Gastroesophageal sphincter (tissue), 4 donors: ENCODE measurements around the gene KDM5C. TPM values are rescaled to one million over a fixed set of nuclear protein-coding genes. Genes with fewer than 3 reads are reported as not detected.

Source experiments
- ATAC-seq: fragments of 150-250 bp; one replicate; pipeline ENCODE4 v1.9.1; 2016; ENCODE audit warnings: mild to moderate bottlenecking, moderate library complexity
- H3K27ac ChIP-seq, 4 donors: fragments of 200-600 bp; sonication (generic) in 3 of 4; 1 replicate in 3 of 4; 2 replicates in 1 of 4; pipeline ENCODE4 v1.5.1; 2016 to 2019
- H3K27me3 ChIP-seq: fragments of 200-600 bp; sonication (generic); one replicate; pipeline ENCODE4 v1.5.1; 2019
- H3K36me3 ChIP-seq, 2 donors: fragments of 200-600 bp; sonication (generic); one replicate each; pipeline ENCODE4 v1.5.1; 2019; ENCODE audit warnings: control low read depth in 1 of 2
- H3K4me1 ChIP-seq, 3 donors: fragments of 200-600 bp; sonication (generic); 1 replicate in 2 of 3; 2 replicates in 1 of 3; pipeline ENCODE4 v1.5.1; 2016 to 2019; ENCODE audit warnings: control low read depth in 2 of 3
- H3K4me3 ChIP-seq, 2 donors: fragments of 200-600 bp; sonication (generic); one replicate each; pipeline ENCODE4 v1.5.1; 2019; ENCODE audit warnings: mild to moderate bottlenecking in 1 of 2, moderate library complexity in 1 of 2
- H3K9me3 ChIP-seq, 3 donors: fragments of 200-600 bp; sonication (generic); one replicate each; pipeline ENCODE4 v1.5.1; 2017 to 2019; ENCODE audit warnings: control low read depth in 2 of 3
- CTCF ChIP-seq, 4 experiments: fragments of 200-600 bp in 2 of 4; fragments of 450-650 bp in 2 of 4; sonication (generic) in 1 of 4; IDR thresholded peaks; one replicate each; pipeline ENCODE4 v1.5.1; 2017 to 2019; ENCODE audit warnings: antibody characterized with exemption in 4 of 4, mild to moderate bottlenecking in 2 of 4, moderate library complexity in 2 of 4
- EP300 ChIP-seq: sonication (generic); formaldehyde crosslinking; IDR thresholded peaks from one replicate; pipeline ENCODE4 v1.6.1; 2017; ENCODE audit warnings: antibody characterized with exemption, mild to moderate bottlenecking
- POLR2A ChIP-seq, 2 donors: fragments of 450-650 bp; IDR thresholded peaks; one replicate each; pipeline ENCODE4 v1.6.1; 2017; ENCODE audit warnings: antibody characterized with exemption in 2 of 2, mild to moderate bottlenecking in 2 of 2, moderate library complexity in 1 of 2
- POLR2AphosphoS5 ChIP-seq: sonication (generic); formaldehyde crosslinking; IDR thresholded peaks from one replicate; pipeline ENCODE4 v1.6.1; 2017; ENCODE audit warnings: antibody characterized with exemption
- WGBS, 2 donors: methylation state at CpG; one replicate each; pipeline ENCODE4 v1.1.5; 2018; ENCODE audit warnings: low coverage in 1 of 2; 5-methylcytosine and 5-hydroxymethylcytosine counted together
- total RNA-seq, 4 donors: library from RNA; depleted of rRNA; stranded (reverse); fragments of >200 nt; gene quantifications; one replicate each; pipeline ENCODE4 v1.1.0, GENCODE V29; 2016

The KDM5C gene
- total RNA-seq, 4 donors from 2014 or later, result 60.2 to 120 (median 79.7) TPM

- Histone ChIP-seq H3K27ac (no peak overlapping the region), H3K4me1 (no peaks in the 10 kb centered on the region), H3K36me3 (peaks cover 0 to 23% of the 10 kb centered on the region in 2 donors), H3K9me3 (no peaks in the 10 kb centered on the region), H3K4me3 (no peak overlapping the region), H3K27me3 (no peaks in the 10 kb centered on the region)
- TF ChIP-seq CTCF (IDR thresholded peaks at IDR 0.05) (no peak), POLR2AphosphoS5 (no peak), POLR2A (IDR thresholded peaks at IDR 0.05) (no peak), EP300 (no peak)
- no peak for ATAC-seq
- WGBS, 2 donors, result 86% methylated on average over 4 of the region's 17 CpGs; no CpG with 5 or more reads in 1 of the 2 donors
These were observed 31.5 kb upstream of the KDM5C start for GRCh38 chrX:53256446-53257041.

GRCh38 chrX:53255738-53256191 lies 30.8 kb upstream of the KDM5C start:
- Histone ChIP-seq H3K4me1 (no peaks in the 10 kb centered on the region), H3K4me3 (no peak overlapping the region), H3K9me3 (no peaks in the 10 kb centered on the region), H3K27me3 (no peaks in the 10 kb centered on the region), H3K36me3 (peaks cover 0 to 30% of the 10 kb centered on the region in 2 donors), H3K27ac (no peak overlapping the region)
- 100% methylated on average over 1 of the region's 9 CpGs; no CpG with 5 or more reads in 1 of the 2 donors for WGBS, 2 donors
- TF ChIP-seq EP300 (no peak), POLR2AphosphoS5 (no peak), CTCF (IDR thresholded peaks at IDR 0.05) (no peak), POLR2A (IDR thresholded peaks at IDR 0.05) (no peak)
- no peak for ATAC-seq

GRCh38 chrX:53254570-53255461 lies 29.8 kb upstream of the KDM5C start:
- TF ChIP-seq EP300 (no peak), POLR2AphosphoS5 (no peak), CTCF (IDR thresholded peaks at IDR 0.05) (no peak), POLR2A (IDR thresholded peaks at IDR 0.05) (no peak)
- H3K4me3 ChIP-seq, result no peak overlapping the region
- 100% methylated on average over 4 of the region's 22 CpGs; no CpG with 5 or more reads in 1 of the 2 donors for WGBS, 2 donors
- H3K27me3 ChIP-seq, result no peaks in the 10 kb centered on the region
- H3K36me3 ChIP-seq, result peaks cover 0 to 40% of the 10 kb centered on the region in 2 donors
- no peaks in the 10 kb centered on the region for H3K4me1 ChIP-seq
- no peak overlapping the region for H3K27ac ChIP-seq
- H3K9me3 ChIP-seq, result no peaks in the 10 kb centered on the region
- ATAC-seq, result no peak

- no peak overlapping the region for H3K4me3 ChIP-seq
- no peak for ATAC-seq
- peaks cover 0 to 40% of the 10 kb centered on the region in 2 donors for H3K36me3 ChIP-seq
- no peaks in the 10 kb centered on the region for H3K27me3 ChIP-seq
- 87 to 100% methylated on average over 1 to 2 of the region's 3 CpGs for WGBS, 2 donors
- TF ChIP-seq CTCF (IDR thresholded peaks at IDR 0.05) (no peak), POLR2AphosphoS5 (no peak), EP300 (no peak), POLR2A (IDR thresholded peaks at IDR 0.05) (no peak)
- H3K9me3 ChIP-seq, result no peaks in the 10 kb centered on the region
- no peak overlapping the region for H3K27ac ChIP-seq
- H3K4me1 ChIP-seq, result no peaks in the 10 kb centered on the region
These were observed 28.4 kb upstream of the KDM5C start for GRCh38 chrX:53253293-53254020.
